Myocyte (in vitro differentiated cells): Measurements from ENCODE around the gene ASPHD2. TPM values are rescaled to one million over a fixed set of nuclear protein-coding genes. Genes with fewer than 3 reads are reported as not detected.

Experiments used
- total RNA-seq: library from RNA; depleted of rRNA; stranded (reverse); fragments of >200 nt; gene quantifications from 2 replicates; pipeline ENCODE4 v1.2.3, GENCODE V29; 2014

The ASPHD2 gene
- total RNA-seq, 1 donor from 2014 or later: 0.21 TPM

Other genes with a start within 250 kb of the ASPHD2 start
- gene HPS4, start 54.5 kb downstream of the ASPHD2 start, total RNA-seq: 21.7 and 28.9 TPM in 2 replicates
- 7.3 and 23.8 TPM in 2 replicates for gene SRRD, start 54.6 kb downstream of the ASPHD2 start, total RNA-seq
- gene TFIP11, start 83.2 kb downstream of the ASPHD2 start, total RNA-seq: 26.9 and 30.8 TPM in 2 replicates
- 36.6 and 39.2 TPM in 2 replicates for gene TPST2, start 160.9 kb downstream of the ASPHD2 start, total RNA-seq
- not detected in 2 replicates for gene CRYBB1, start 188.8 kb downstream of the ASPHD2 start, total RNA-seq
- not detected in 2 replicates for gene CRYBA4, start 192.7 kb downstream of the ASPHD2 start, total RNA-seq
- gene MIAT, start 228.3 kb downstream of the ASPHD2 start, total RNA-seq: 0.70 and 2.5 TPM in 2 replicates